Fibroblast of upper back skin (primary cell): ENCODE measurements around the gene SPRING1.

ENCODE experiments used
- DNase-seq: peaks from one replicate; pipeline ENCODE4 v3.0.0-alpha.2; 2013

The SPRING1 gene

DNA sequence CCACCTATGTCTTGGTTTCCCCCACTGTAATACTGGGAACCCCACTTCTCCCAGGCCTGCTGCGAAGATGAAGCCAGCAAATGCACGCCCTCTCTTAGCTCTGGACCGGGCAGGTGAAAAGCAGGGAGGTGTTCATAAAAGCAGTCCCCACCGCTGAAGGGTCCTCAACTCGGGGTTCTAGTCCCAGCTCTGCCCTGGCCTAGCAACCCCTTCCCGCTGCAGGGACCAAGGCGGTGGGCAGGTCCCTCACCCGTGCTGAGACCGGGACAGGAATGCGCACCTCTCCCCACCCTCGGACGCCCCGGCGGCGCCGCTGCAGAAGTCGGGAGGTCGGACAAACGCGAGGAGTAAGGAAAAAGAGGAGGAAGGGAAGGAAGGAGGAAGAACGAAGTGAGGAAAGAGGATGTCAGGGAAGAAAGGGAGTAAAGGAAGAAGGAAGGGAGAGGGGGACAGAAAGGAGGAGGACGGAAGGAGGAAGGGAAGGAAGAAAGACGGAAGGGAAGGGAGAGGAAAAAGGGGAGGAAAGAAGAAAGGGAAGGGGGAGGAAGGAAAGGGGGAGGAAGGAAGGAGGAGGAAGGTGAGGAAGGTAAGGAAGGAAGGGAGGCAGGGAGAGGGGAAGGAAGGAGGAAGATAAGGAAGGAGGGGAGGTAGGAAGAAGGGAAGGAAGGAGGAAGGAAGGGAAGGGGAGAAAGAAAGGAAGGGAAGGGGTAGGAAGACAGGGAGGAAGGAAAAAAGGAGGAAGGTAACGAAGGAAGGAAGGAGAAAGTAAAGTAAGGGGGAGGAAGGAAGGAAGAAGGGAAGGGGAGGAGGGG, 701 bp downstream of the SPRING1 start:
- DNase-seq = no peak

DNA sequence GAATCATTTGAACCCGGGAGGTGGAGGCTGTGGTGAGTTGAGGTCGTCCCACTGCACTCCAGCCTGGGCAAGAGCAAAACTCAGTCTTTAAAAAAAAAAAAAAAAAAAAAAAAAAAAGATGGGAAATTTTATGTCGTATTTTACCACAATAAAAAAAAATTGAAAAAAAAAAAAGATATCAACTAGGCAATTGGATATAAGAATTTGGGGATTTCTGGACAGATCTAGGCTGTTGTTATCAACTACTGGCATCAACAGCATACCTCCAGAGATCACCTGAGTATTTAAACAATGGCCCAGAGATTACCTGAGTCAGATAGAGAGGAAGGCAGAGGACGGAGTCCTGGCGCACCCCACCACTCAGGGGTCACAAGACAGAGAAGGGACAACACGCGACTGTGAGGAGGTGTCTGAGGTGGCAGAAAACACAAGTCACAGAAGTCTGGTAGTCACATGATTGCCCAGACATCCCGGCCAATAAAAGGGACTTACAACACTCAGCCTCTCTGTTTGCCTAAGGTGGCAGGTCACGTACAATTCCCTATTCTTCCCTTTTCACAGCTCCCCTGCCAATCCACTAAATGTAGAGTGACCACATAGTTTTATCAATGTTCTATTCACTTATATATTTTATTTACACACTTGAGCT, 1.8 kb downstream of the SPRING1 start:
- no peak for DNase-seq

DNA sequence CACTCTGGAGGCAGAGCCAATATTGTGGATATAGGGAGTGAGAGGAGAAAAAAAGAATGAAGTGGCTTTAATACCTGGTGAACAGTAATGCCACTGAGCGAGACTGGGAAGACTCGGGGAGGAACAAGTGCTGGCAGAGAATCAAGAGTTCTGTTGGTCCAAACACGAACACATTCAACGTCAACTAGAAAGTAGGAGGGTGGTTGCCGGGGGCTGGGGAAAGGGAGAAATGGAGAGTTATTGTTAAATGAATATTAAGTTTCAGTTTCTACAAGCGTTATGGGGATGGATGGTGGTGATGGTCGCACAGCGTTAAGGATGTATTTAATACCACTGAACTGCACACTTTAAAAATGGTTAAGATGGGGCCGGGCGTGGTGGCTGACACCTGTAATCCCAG, 2.8 kb downstream of the SPRING1 start:
- DNase-seq = no peak

DNA sequence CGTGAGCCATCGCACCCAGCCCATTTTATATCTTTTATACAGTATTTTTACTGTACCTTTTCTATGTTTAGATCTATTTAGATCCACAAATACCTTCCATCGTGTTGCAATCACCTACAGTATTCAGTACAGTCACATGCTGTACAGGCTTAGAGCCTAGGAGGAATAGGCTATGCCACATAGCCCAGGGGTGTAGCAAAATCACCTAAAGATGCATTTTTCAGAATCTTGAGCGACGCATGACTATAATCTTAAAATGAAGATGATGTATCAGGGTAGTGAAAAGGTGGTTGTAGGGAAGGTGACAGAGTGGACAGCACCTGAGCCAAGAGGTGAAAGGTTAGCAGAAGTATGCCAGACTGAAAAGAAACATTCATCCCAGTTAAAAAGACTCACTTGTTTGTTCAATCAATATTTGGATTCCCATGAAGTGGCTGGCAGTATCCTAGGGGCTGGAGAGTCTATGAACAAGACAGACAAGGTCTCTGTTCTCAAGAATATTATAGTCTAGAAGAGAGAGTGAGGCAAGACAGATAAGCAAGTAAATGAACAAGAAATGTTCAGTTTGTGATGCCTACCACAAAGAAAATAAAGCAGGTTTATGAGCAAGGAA, 3.6 kb downstream of the SPRING1 start:
- DNase-seq = no peak

DNA sequence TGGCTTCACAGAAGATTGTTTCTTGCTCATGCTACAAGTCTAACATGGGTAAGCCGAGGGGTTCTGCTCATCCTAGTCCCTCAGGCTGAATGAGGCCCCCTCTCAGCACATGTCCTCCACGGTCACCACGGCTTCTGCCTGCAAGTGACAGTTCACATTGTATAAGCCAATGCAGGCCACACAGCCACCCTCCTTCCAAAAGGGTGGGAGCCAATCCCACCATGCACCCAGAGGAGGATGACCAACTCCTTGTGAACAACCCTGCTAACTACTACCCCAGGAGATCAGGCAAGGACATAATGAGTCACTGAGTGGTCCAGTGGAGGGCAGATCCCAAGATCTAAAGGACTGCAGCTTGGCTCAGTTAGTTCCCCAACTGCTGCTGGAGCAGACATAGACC, 6.1 kb downstream of the SPRING1 start:
- DNase-seq = no peak

DNA sequence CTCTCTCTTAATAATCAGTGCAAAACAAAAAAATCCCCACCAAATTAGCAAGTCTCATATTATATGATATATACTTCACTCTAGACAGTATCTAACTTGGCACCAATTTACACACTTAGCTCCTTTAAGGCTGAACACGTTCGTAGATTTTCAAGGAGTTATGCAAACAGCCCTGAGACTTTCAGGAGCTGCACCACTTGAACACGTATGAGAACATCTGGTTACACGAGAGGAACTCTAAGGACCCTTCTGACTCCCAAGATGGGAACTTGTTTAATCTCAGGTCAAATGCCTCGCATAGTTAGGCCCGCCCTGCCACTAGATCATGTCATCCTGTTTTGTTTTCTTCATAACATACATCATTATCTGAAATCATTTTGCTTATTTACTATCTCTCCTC, 10.0 kb downstream of the SPRING1 start:
- no peak for DNase-seq

DNA sequence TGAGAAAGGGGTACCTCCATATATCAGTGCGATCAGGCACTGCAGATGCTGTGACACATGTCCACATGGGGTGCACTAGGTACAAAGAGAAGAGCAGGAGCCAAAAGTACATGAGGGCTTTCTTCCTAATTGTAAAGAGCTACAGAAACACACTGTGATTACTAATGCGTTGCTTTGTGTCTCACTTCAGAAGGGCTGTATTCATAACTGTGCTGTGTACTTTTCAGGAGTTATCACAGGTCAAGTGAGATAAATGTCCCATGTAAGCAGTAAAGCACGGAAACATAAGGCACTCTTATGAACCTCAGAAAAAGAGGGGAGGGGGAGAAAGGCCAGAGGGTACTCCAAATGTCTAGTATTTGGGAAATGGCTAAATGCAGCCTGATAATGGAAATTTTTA, 10.6 kb downstream of the SPRING1 start:
- no peak for DNase-seq

DNA sequence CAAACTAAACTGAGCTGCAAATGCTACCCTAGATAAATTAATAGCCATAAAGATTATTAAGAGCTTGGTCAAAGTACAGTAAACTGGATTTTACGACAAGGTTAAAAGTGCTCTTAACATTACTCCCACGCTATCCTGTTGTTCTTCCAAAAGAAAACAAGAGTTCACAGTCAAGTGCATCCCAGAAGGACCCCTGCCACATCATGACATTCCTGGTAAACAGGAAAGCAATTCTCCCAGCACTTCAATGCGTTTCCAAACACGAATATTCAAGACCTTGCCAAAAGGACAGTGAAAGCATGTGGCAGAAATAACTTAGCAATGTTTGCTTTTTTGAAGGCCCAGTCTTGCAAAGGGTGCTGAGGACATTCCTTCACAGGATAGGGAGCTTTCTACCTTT, 11.2 kb downstream of the SPRING1 start:
- DNase-seq = no peak

DNA sequence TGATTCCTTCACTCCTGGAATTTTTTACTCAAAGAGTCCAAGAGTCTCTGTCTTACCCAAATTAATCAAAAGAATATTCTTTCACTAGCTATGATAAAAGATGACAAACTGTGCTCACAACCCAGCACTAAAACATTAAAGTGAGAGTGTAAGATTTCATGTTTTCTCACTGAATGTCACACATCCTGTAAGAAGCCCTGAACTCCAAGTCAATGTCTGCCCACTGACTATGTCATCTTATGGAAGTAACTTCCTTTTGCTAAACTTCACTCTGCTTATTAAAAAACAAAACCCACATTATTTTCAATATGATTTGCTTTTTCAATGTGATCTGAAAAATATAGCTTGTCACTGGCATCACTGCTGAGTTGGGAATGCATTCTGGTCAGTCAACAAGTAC, 15.6 kb downstream of the SPRING1 start:
- DNase-seq = no peak

DNA sequence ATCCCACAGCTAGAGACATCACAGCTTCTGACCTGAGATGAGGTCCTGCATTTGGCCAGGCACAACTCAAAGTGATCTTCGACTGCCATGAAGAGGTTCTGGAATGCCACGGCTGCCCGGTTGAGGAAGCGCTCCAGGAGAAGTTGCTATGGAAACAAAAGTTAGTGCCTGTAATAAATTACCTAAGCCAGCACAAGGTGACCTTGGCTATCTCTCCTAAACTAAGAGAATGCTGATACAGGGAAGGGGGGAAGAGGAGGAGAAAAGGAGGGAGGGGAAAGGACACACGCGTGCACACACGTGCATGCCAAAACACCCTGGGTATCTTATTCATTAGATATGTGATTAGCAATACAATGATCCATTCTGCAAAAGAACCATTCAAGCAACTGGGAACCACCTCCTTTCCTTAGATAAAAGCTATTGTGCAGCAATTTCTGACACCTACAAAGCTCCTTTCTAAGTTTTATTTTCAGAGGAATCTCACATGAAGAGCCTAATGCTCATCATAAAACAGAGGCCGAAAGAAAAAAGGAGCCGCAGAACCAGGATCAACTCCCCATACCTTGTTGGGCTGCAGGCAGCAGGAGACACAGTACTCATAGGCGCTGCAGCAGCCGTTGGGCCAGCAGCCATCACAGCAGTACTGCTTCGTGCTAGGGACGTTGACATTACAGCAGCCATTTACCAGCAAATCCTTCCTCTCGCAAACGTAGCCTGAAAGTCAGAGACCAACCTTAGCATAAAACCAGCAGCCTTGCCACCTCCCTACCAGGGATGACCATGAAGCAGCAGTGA, 17.9 kb downstream of the SPRING1 start:
- DNase-seq = no peak

DNA sequence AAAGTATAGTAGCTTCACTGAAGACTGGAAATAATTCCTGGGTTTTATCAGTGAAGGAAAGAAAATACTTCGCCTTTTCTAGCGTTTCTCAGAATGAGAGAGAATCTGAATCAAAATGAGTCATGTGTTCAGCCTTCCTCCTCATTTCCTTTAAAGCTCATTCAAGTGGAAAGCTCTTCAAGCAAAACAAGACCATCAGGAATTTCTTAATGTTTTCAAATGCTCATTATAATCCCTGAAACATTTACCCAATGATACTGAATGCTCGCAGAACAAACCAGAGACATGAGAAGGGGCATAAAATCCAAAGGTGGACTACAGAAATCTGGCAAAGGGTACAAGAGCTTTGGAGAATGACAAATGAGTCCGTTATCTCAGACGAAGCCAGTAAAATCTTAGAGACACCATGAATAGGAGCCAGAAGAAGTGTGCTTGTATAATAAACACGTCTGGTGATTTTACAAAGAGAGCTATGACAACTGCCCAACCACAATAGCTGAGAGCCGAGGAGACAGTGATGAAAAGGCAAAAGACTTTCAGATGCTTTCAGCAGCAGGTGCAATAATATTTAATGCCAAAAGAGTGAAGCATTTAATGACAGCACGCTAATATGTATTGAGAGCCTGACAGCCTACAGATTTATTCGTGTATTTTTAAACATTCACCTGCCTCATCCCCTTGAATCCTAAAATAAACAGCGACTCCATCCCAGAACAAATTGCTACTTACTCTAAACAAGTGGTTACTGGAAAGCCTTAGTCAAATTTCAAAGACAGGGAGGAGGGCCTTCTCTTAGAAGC, 19.0 kb downstream of the SPRING1 start:
- peak; percentile 24 for DNase-seq

DNA sequence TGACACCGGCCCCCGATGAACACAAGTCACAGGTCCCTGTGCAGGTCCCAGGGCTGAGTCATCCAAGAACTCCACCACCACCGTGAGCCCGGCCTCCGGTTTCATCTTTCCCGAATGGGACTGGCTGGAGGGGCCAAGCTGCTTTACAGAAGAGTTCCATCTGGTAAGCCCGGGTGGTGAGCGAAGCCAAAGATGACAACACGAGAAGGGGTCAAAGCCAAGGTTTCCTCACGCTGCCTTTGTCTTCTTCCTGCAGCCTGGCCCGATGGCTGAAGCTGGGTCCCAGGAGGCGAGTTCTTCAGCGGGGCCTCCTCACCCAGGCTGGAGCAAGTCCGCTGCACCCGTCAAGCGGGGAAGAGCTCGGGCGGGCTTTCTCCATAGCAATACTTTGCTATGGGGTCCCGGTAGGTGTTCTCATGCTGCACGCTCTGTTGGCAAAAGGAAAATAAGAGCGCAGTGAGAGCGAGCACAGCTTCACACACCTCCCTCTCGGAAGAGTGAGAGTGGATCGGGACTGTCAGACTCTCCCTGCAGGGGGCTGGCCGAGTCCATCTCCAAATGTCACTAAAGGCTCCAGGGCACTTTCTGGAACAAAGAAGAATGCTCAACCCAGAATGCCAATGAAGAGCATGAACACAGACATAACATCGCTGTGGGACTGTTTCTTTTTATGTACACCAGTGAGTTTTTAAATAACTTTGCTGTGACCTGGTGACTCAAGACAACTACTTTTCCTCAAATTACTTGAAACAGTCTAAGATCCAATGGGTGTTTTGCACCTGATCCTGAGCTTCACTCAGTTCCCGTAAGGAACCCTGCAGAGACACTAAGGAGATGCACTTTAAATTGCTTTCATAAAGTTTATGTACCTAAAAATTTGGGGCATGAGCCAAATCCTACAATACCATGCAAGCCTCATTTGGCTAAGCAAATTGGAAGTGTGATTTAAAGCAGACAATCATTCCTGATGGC, 20.1 kb downstream of the SPRING1 start:
- DNase-seq = no peak

DNA sequence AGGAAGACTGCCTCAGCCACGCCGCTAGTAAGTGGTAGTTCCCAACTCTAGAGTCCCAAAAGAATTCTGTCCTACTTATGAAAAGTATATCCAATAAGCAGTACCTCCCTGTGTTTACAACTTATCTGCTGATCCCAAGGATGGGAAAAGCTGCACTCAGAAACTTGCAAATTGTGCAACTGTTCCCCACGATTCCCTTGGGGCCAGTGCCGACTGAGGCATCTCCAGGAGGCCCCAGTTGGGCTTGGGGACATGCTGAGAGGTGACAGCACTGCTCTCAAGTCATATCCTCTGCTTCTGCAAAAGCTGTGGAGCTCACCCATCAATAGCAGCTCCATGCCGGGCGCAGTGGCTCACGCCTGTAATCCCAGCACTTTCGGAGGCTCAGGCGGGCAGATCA, 23.7 kb downstream of the SPRING1 start:
- DNase-seq = no peak

DNA sequence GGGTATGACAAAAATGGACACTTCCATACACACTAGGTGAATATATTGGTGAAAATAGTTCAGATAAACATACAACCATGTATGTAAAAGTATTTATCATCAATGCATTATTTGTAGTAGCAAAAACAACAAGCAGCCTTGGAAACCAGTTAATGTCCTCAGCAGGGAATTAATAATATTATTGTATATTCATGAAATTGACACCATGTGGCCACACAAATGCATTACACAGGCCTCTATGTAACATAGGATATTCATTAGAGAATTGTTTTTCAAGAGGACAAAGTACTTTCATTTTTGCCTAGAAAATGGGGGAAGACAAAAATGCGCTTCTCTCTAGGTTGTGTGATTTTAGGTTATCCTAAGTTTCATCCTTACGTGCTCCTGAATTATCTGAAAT, 24.3 kb downstream of the SPRING1 start:
- DNase-seq = no peak

DNA sequence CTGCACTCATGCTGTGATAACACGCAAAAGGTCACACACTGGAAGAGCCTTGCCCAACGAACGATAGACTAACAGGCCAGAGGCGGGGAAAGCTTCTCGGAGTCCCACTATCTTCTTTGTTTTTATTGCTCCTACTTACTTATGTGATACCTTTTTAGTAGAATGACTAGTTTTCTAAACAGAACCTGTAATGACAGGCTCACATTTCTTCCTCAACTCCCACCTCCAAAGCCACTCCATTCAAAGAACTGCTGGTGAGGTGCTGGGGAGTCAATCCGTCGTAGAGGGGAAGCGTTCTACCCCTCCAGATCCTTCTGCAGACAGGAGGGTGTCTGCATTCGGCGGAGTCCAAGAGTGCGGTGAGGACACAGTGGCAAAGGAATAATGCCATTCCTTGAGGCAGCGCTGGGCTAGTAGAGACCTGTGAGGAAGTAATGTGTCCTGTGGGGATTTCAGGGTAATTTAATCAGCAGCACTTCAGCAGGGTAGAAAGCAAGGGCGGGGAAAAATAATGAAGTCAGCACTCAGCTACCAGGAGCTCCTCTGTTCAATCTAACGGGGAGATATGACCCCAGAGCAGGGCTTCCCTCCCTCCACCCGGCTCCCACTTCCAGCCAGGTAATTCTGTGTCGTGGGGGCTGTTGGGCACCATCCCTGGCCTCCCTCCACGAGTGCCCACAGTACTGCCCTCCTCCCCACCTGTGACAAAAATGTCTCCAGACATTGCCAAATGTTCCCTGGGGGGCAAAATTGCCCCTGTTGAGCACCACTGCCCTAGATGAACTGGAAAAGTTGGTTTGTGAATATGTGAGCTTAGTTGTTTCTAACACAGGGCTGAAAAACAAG, 25.2 kb downstream of the SPRING1 start:
- no peak for DNase-seq

DNA sequence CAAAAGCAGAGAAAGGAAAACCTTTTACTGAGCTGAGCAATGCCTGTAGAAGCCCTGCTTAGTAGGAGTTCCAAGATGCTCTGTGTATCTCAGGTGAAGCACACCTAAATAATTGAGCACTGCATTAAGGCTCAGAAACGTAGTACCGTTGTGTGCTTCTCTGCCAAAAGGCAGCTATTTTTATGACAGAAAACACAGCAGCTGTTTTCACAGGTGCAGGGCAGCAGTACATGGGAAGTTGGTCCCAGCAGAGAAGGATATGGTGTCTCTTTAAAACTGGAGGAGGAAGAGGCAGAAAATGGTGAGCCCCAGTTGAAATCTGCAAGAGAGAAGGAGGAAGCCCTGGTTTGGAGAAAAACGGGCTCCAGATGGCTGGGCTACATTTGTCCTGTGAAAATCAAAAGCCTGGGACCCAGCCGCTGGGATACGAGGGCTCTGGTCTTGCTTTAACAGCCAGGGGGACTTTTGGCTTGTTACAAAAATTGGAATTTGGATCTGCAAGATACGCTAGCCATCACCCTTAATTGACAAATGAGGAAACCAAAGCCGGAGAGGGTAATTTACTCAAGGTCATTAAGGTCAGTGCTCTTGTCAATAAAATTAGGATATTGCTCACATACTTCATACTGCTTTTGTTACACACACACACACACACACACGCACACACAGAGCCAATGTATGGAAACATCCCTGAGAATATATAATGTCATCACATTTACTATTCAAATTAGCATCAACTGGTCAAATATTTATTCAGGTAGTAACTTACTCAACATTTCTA, 27.3 kb downstream of the SPRING1 start:
- no peak for DNase-seq

DNA sequence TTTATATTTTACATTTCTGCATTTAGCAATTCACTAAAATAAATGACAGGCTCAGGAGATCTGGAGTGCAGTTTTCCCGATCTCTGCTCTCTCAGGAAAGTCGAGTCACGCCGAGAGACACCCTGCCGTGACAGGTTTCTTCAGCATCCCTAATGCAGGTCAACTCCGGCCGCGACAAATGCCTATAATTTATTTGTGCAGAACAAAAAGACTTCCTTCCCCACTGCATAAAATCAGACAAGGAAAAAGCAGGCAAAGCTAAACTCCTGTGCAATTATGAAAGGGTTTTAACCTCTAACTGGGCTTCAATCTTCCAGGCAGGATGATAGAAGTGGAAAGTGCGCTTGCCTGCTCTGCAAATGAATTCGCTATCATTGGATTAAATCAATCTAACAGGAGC, 28.1 kb downstream of the SPRING1 start:
- no peak for DNase-seq

DNA sequence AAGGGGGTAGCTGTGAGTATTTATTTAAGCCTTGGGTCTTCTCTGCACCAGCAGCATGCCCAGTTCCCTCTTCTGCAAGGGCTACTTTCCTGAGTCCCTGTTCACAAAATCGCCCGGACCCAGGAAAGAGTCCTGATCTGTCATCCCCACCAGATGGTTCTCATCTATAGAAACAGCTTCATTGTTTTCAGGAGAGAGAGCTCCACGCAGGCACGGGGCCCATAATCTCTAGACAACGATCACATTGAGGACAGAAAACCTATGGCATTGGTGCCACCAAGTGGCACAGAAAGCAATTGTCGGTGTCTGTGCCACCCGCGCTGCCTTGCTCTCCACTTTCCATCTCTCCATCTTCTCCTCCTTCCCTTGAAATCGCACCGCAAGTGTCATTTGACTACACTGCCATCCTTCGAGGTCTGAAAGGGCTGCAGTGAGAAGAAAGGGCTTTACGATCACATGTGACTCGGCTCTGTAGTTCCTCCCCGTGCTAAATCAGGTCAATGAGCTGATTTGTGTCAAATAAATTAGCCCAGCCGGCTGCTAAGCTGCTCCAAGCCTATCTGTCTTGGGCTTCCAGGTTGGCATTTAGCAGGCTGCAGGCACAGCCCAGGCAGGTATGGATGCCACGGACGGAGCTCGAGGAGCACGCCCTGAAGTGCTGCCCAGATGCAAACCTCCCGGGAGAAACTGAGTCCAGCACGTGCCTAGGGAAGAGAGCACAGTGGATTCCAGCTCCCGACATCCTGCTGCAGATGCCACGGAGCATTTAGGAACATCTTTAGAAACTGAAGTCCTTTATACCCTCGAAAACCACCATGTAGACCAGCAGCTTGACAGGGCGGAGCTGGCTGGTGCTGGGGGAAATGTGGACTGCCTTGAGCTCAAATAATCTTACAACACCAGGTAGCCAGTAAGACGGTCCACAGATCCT, 28.8 kb downstream of the SPRING1 start:
- DNase-seq = peak; percentile 69
